ENCODE results near the gene FOXI3. TPM values are rescaled to one million over a fixed set of nuclear protein-coding genes. Genes with fewer than 3 reads are reported as not detected.
"Not testable (repeated sequence)": the region's sequence is repeated elsewhere in the genome, so short reads cannot be mapped to it uniquely, and the experiment has no call there.

The FOXI3 gene
- total RNA-seq, 1 donor from 2014 or later: not detected

DNA sequence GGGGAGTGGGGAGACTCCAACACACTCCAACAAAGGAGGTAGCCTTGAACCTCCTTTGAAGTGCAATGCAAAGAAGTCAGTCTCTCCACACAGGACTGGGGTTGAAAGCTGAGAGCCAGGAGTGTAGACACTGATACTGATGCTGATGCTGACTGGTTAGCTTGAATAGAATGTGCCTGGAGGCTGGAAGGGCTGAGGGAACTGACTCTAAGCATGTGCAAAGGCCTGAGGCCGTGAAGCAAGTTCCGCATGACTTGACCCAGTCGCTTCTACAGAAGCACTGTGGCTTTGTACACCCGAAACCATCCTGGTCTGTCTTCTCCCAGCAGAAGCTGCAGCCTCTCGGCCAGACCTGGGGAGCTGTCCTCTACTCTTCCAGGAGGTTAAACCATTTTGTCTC, 10.4 kb downstream of the FOXI3 start:
- DNase-seq (ENCODE audit: low read depth in 2 of 2): no peak

- DNase-seq (ENCODE audit: low read depth in 2 of 2): no peak
Measured at GRCh38 chr2:88437010-88437409, 15.5 kb downstream of the FOXI3 start.

DNA sequence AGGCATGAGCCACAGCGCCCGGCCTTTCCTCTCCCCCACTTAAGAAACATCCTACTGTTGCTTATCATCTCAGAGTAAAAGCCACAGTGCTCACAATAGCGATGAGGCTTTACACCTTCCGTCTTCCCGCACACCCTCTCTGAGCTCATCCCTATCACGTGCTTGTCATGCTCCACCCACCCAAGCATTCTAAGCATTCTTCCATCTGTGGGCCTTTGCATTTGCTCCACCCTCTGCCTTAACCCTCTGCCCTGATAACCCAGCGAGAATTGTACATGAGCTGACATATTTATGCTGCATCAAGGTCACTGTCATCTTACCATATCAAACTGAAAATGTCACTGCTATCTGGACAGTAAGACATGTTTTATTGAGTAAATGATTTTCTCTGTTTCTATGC, 22.6 kb downstream of the FOXI3 start:
- DNase-seq (ENCODE audit: low read depth in 2 of 2): no peak

GRCh38 chr2:88423733-88424132, 28.8 kb downstream of the FOXI3 start:
- DNase-seq (ENCODE audit: low read depth in 2 of 2): no peak

DNA sequence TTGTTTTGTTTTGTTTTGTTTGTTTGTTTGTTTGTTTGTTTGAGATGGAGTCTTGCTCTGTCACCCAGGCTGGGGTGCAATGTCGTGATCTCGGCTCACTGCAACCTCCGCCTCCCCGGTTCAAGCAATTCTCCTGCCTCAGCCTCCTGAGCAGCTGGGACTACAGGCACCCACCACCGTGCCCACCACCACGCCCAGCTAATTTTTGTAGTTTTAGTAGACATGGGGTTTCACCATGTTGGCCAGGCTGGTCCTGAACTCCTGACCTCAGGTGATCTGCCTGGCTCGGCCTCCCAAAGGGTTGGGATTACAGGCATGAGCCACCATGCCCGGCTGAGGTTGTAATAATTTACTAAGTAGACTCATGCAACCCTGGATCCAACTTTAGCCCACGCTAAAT, 33.4 kb downstream of the FOXI3 start:
- DNase-seq (ENCODE audit: low read depth in 2 of 2): not testable (repeated sequence)

- no peak for DNase-seq (ENCODE audit: low read depth in 2 of 2)
Measured at GRCh38 chr2:88416016-88416663, 36.4 kb downstream of the FOXI3 start.

DNA sequence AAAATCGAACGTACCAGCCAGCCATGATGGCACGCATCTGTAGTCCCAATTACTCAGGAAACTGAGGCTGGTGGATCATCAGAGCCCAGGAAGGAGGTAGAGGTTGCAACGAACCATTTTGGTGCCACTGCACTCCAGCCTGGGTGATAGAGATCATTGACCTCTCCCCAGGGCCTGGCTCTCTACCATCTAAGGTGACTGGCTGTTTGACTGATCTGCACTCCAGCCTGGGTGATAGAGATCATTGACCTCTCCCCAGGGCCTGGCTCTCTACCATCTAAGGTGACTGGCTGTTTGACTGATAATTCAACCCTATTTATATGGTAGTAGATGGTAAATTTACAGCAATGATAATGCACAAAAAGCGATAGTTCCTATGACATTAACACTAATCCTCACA, 43.6 kb downstream of the FOXI3 start:
- not testable (repeated sequence) for DNase-seq (ENCODE audit: low read depth in 2 of 2)

DNA sequence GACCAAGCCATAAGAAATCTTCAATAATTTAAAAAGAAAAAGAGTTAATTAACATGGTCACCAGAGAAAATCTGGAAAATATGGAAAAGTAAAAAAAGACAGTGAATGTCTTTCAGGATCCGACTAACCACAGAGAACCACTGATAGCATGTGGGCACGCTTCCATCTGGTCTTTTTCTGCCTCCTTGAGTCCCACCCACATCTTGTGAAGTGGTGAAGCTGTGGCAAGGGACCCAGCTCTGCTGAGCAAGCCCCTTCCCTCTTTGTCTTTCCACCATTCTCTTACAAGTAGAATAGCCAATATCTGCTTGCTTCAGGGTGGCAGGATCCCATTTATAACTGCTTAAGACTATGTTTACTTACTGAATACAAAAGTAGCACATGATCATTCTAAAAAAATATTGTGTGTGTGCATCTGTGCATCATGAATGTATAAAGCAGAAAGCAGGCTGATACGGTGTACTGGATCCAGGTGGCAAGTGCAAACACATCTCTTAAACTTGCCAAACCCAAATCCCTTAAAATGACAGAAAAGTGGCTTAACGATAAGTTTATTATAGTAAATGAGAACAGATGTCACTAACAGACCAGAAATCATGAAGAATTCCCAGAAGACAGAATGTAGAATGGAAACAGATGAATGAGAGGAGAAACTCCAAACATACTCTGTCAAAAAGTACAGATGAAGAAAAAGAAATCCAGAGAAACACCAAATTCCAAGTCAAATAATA, 52.3 kb downstream of the FOXI3 start:
- DNase-seq (ENCODE audit: low read depth in 2 of 2): no peak

- DNase-seq (ENCODE audit: low read depth in 2 of 2): no peak
Measured at GRCh38 chr2:88398180-88398579, 54.3 kb downstream of the FOXI3 start.

Other genes with a start within 250 kb of the FOXI3 start
- 9.8 and 11.7 TPM in 2 replicates for gene EIF2AK3, start 174.8 kb upstream of the FOXI3 start, total RNA-seq
- 9.2 and 11.7 TPM in 2 replicates for gene RPIA, start 239.0 kb upstream of the FOXI3 start, total RNA-seq

Measured in lung microvascular endothelial cell (primary cell).